HepG2 (cell line): ENCODE results near the gene PAFAH1B2. TPM values are rescaled to one million over a fixed set of nuclear protein-coding genes. Genes with fewer than 3 reads are reported as not detected.

Experiments used
- BRCA1 ChIP-seq: sonication (generic); formaldehyde crosslinking; IDR thresholded peaks from 2 replicates; pipeline ENCODE4 v1.4.0; 2020; ENCODE audit warnings: missing genetic modification reagents
- ESRRA ChIP-seq: sonication (generic); formaldehyde crosslinking; IDR thresholded peaks from 2 replicates; pipeline ENCODE4 v1.5.1; 2020; ENCODE audit warnings: mild to moderate bottlenecking, low read depth, missing genetic modification reagents
- KMT2B ChIP-seq: IDR thresholded peaks from 2 replicates; pipeline ENCODE4 v1.6.1; 2016; ENCODE audit warnings: missing genetic modification reagents, missing compliant biosample characterization
- PRDM4 ChIP-seq: sonication (generic); formaldehyde crosslinking; IDR thresholded peaks from 2 replicates; pipeline ENCODE4 v1.9.0; 2021; ENCODE audit warnings: missing genetic modification reagents, borderline replicate concordance
- THYN1 ChIP-seq: sonication (generic); formaldehyde crosslinking; IDR thresholded peaks from 2 replicates; pipeline ENCODE4 v1.8.1; 2023; ENCODE audit warnings: low read depth, mild to moderate bottlenecking, moderate library complexity, missing genetic modification reagents, borderline replicate concordance
- ZNF17 ChIP-seq: sonication (generic); formaldehyde crosslinking; IDR thresholded peaks from 2 replicates; pipeline ENCODE4 v1.5.0; 2020; ENCODE audit warnings: mild to moderate bottlenecking, missing genetic modification reagents
- ZNF34 ChIP-seq: sonication (generic); formaldehyde crosslinking; IDR thresholded peaks from 2 replicates; pipeline ENCODE4 v1.4.0; 2020; ENCODE audit warnings: mild to moderate bottlenecking, missing genetic modification reagents, borderline replicate concordance
- ZNF569 ChIP-seq: sonication (generic); formaldehyde crosslinking; IDR thresholded peaks from 2 replicates; pipeline ENCODE4 v1.5.0; 2020; ENCODE audit warnings: mild to moderate bottlenecking, missing genetic modification reagents, moderate library complexity, borderline replicate concordance
- ZNF7 ChIP-seq: IDR thresholded peaks from 2 replicates; pipeline ENCODE4 v1.6.1; 2016; ENCODE audit warnings: missing biosample characterization, missing genetic modification reagents
- ZNF768 ChIP-seq: sonication (generic); formaldehyde crosslinking; IDR thresholded peaks from 2 replicates; pipeline ENCODE4 v1.4.0; 2020; ENCODE audit warnings: missing genetic modification reagents
- polyA plus RNA-seq, 8 experiments: library from polyadenylated mRNA; depleted of rRNA in 3 of 8; stranded (reverse) in 7 of 8; unstranded in 1 of 8; fragments of >200 nt; fragmentation: Illumina TruSeq in 4 of 8; extraction: Trizol in 4 of 8; gene quantifications; 2 replicates each; pipeline versions ENCODE4 v1.2.1 to v1.2.3, GENCODE V29; 2011 to 2016; ENCODE audit warnings: low read depth in 4 of 8, missing spikeins in 1 of 8, mixed read lengths in 1 of 8; ENCODE audit not compliant: insufficient read depth in 1 of 8
- total RNA-seq, 5 experiments: library from RNA; depleted of rRNA; stranded (reverse); fragments of >200 nt; fragmentation: Illumina TruSeq; extraction: Trizol; gene quantifications; 2 replicates each; pipeline ENCODE4 v1.2.3, GENCODE V29; 2016; ENCODE audit warnings: low read depth in 1 of 5
- TF ChIP-seq, protein P1 (sequence below): sonication (generic); formaldehyde crosslinking; IDR thresholded peaks from 2 replicates; pipeline ENCODE4 v1.8.1; 2023; ENCODE audit warnings: mild to moderate bottlenecking, missing genetic modification reagents
- TF ChIP-seq, protein P2 (sequence below): sonication (generic); formaldehyde crosslinking; IDR thresholded peaks from 2 replicates; pipeline ENCODE4 v1.5.0; 2020; ENCODE audit warnings: mild to moderate bottlenecking, missing genetic modification reagents
- TF ChIP-seq, protein P3 (sequence below): sonication (generic); formaldehyde crosslinking; IDR thresholded peaks from 2 replicates; pipeline ENCODE4 v1.4.0; 2020; ENCODE audit warnings: missing genetic modification reagents

Gene PAFAH1B2
- total and polyA plus RNA-seq, 2 of the 13 experiments (the other 11 are each of a cell fraction or from before 2014, with no cell fraction given) = 28.8 to 104 TPM

GRCh38 chr11:117143871-117144476 is at the start of gene PAFAH1B2 (continued):
- TF ChIP-seq ZNF768 (CRISPR knock-in tag) (peak; percentile 57), ZNF569 (CRISPR knock-in tag) (no peak), KMT2B (CRISPR knock-in tag) (peak; percentile 84), THYN1 (CRISPR knock-in tag) (no peak), ZNF34 (CRISPR knock-in tag) (peak; percentile 73; the same call in 1 of the 2 replicates), PRDM4 (CRISPR knock-in tag) (no peak), BRCA1 (CRISPR knock-in tag) (no peak), ZNF7 (no peak), ESRRA (CRISPR knock-in tag) (peak; percentile 44; the same call in 1 of the 2 replicates), ZNF17 (CRISPR knock-in tag) (no peak)
- TF ChIP-seq, protein P1, sequence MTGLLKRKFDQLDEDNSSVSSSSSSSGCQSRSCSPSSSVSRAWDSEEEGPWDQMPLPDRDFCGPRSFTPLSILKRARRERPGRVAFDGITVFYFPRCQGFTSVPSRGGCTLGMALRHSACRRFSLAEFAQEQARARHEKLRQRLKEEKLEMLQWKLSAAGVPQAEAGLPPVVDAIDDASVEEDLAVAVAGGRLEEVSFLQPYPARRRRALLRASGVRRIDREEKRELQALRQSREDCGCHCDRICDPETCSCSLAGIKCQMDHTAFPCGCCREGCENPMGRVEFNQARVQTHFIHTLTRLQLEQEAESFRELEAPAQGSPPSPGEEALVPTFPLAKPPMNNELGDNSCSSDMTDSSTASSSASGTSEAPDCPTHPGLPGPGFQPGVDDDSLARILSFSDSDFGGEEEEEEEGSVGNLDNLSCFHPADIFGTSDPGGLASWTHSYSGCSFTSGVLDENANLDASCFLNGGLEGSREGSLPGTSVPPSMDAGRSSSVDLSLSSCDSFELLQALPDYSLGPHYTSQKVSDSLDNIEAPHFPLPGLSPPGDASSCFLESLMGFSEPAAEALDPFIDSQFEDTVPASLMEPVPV (CRISPR knock-in tag) = no peak
- TF ChIP-seq, protein P2, sequence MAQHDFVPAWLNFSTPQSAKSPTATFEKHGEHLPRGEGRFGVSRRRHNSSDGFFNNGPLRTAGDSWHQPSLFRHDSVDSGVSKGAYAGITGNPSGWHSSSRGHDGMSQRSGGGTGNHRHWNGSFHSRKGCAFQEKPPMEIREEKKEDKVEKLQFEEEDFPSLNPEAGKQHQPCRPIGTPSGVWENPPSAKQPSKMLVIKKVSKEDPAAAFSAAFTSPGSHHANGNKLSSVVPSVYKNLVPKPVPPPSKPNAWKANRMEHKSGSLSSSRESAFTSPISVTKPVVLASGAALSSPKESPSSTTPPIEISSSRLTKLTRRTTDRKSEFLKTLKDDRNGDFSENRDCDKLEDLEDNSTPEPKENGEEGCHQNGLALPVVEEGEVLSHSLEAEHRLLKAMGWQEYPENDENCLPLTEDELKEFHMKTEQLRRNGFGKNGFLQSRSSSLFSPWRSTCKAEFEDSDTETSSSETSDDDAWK (CRISPR knock-in tag) = no peak
- TF ChIP-seq, protein P3, sequence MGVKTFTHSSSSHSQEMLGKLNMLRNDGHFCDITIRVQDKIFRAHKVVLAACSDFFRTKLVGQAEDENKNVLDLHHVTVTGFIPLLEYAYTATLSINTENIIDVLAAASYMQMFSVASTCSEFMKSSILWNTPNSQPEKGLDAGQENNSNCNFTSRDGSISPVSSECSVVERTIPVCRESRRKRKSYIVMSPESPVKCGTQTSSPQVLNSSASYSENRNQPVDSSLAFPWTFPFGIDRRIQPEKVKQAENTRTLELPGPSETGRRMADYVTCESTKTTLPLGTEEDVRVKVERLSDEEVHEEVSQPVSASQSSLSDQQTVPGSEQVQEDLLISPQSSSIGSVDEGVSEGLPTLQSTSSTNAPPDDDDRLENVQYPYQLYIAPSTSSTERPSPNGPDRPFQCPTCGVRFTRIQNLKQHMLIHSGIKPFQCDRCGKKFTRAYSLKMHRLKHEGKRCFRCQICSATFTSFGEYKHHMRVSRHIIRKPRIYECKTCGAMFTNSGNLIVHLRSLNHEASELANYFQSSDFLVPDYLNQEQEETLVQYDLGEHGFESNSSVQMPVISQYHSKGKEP (CRISPR knock-in tag) = 0 out of 2 replicates have a peak, but pooled peaks have one; percentile 81
